ENCODE data around the gene LAX1.
A peak's percentile ranks its signal among the peaks of the same experiment; 100 is the strongest.
"Not testable (repeated sequence)": the region's sequence is repeated elsewhere in the genome, so short reads cannot be mapped to it uniquely, and the experiment has no call there.

Gene LAX1

DNA sequence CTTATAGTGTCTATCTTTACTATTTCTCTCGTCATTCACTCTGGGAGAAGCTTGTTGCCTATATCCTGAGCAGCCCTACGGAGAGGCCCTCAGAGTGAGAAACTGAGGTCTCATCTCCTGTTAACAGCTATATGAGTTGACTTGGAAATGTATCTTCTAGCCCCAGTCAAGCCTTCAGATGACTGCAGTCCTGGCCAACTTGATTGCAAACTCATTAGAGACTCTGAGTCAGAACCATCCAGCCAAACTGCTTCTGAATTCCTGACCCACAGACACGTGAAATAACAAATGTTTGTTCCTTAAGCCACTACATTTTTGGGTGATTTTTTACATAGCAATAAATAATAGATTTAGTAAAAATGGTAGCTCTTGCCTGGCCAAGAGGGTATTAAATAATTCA, 26.5 kb downstream of the LAX1 start:
- H3K27me3 ChIP-seq (ENCODE audit: insufficient read depth, low read length, poor library complexity, severe bottlenecking) = no peaks in the 10 kb centered on the region
- H3K9me2 ChIP-seq (replicated peaks; ENCODE audit: low read depth, low read length) = no peaks in the 10 kb centered on the region
- peaks cover 6% of the 10 kb centered on the region for H4K20me1 ChIP-seq (ENCODE audit: insufficient read depth, low read length, poor library complexity, severe bottlenecking)
- H3K4me1 ChIP-seq (ENCODE audit: insufficient read depth, low read length, poor library complexity, severe bottlenecking) = peaks cover 7% of the 10 kb centered on the region
- H3K4me3 ChIP-seq (ENCODE audit: low read length, poor library complexity, severe bottlenecking) = no peak overlapping the region
- no peak overlapping the region for H3K4me2 ChIP-seq (ENCODE audit: low read depth, low read length, poor library complexity, severe bottlenecking)
- no peaks in the 10 kb centered on the region for H3K9me3 ChIP-seq (ENCODE audit: insufficient read depth, low read depth, low read length)
- H3K9ac ChIP-seq (ENCODE audit: low read depth, low read length, poor library complexity, severe bottlenecking) = no peak overlapping the region
- no peak overlapping the region for H2AFZ ChIP-seq (ENCODE audit: low read length)
- TF ChIP-seq, protein P1, sequence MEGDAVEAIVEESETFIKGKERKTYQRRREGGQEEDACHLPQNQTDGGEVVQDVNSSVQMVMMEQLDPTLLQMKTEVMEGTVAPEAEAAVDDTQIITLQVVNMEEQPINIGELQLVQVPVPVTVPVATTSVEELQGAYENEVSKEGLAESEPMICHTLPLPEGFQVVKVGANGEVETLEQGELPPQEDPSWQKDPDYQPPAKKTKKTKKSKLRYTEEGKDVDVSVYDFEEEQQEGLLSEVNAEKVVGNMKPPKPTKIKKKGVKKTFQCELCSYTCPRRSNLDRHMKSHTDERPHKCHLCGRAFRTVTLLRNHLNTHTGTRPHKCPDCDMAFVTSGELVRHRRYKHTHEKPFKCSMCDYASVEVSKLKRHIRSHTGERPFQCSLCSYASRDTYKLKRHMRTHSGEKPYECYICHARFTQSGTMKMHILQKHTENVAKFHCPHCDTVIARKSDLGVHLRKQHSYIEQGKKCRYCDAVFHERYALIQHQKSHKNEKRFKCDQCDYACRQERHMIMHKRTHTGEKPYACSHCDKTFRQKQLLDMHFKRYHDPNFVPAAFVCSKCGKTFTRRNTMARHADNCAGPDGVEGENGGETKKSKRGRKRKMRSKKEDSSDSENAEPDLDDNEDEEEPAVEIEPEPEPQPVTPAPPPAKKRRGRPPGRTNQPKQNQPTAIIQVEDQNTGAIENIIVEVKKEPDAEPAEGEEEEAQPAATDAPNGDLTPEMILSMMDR (conservative IDR thresholded peaks at IDR 0.05; ENCODE audit: low read length) = no peak
- TF ChIP-seq EZH2phosphoT487 (IDR thresholded peaks at IDR 0.05; ENCODE audit: borderline replicate concordance) = no peak
- no peaks in the 10 kb centered on the region for H3F3A ChIP-seq (ENCODE audit: low read depth)
- H3K79me2 ChIP-seq (ENCODE audit: insufficient read depth, low read length) = peaks cover 9% of the 10 kb centered on the region
- H3K36me3 ChIP-seq (ENCODE audit: insufficient read depth, low read length) = no peaks in the 10 kb centered on the region

DNA sequence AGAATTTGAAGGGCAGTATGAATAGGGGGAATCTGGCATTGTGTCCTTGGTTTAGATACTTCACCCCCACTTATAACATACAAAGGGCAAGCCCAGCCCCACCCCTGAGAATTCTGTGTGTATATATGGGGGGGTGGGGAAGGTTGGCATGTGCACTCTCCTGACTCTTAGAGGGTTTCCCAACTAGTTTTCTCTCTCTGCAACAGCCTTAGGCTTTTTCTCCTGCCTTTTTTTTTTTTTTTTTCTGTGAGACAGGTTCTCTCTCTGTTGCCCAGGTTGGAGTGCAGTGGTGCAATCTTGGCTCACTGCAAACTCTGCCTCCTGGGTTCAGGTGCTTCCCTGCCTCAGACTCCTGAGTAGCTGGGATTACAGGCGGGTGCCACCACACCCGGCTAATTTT, 27.5 kb downstream of the LAX1 start:
- Histone ChIP-seq H3K79me2 (ENCODE audit: insufficient read depth, low read length) (peaks cover 19% of the 10 kb centered on the region), H3K4me3 (ENCODE audit: low read length, poor library complexity, severe bottlenecking) (no peak overlapping the region), H3K4me1 (ENCODE audit: insufficient read depth, low read length, poor library complexity, severe bottlenecking) (peaks cover 17% of the 10 kb centered on the region), H3K9me2 (replicated peaks; ENCODE audit: low read depth, low read length) (no peaks in the 10 kb centered on the region), H3K9ac (ENCODE audit: low read depth, low read length, poor library complexity, severe bottlenecking) (no peak overlapping the region), H3K4me2 (ENCODE audit: low read depth, low read length, poor library complexity, severe bottlenecking) (no peak overlapping the region), H3F3A (ENCODE audit: low read depth) (no peaks in the 10 kb centered on the region), H3K27me3 (ENCODE audit: insufficient read depth, low read length, poor library complexity, severe bottlenecking) (no peaks in the 10 kb centered on the region), H4K20me1 (ENCODE audit: insufficient read depth, low read length, poor library complexity, severe bottlenecking) (peaks cover 16% of the 10 kb centered on the region), H3K36me3 (ENCODE audit: insufficient read depth, low read length) (no peaks in the 10 kb centered on the region), H3K9me3 (ENCODE audit: insufficient read depth, low read depth, low read length) (no peaks in the 10 kb centered on the region), H2AFZ (ENCODE audit: low read length) (no peak overlapping the region)
- TF ChIP-seq, protein P1 (conservative IDR thresholded peaks at IDR 0.05; ENCODE audit: low read length) = no peak
- TF ChIP-seq EZH2phosphoT487 (IDR thresholded peaks at IDR 0.05; ENCODE audit: borderline replicate concordance) = no peak

DNA sequence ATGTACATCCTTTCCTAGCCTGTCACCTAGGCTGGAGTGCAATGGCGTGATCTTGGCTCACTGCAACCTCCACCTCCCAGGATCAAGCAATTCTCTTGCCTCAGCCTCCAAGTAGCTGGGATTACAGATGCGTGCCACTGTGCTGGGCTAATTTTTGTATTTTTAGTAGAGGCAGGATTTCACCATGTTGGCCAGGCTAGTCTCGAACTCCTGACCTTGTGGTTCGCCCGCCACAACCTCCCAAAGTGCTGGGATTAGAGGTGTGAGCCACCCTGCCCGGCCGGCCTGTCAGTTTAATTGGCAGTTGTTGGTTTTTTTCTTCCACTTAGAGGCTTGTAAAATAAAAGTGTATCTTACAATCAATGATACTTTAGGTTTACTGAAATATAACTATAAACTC, 28.6 kb downstream of the LAX1 start:
- H3K4me2 ChIP-seq (ENCODE audit: low read depth, low read length, poor library complexity, severe bottlenecking); H2AFZ ChIP-seq (ENCODE audit: low read length); H3K9me2 ChIP-seq (replicated peaks; ENCODE audit: low read depth, low read length); H3K36me3 ChIP-seq (ENCODE audit: insufficient read depth, low read length); H3K27me3 ChIP-seq (ENCODE audit: insufficient read depth, low read length, poor library complexity, severe bottlenecking); H3K9me3 ChIP-seq (ENCODE audit: insufficient read depth, low read depth, low read length); H3K4me3 ChIP-seq (ENCODE audit: low read length, poor library complexity, severe bottlenecking); H3K9ac ChIP-seq (ENCODE audit: low read depth, low read length, poor library complexity, severe bottlenecking); H3F3A ChIP-seq (ENCODE audit: low read depth): not testable (repeated sequence)
- peaks cover 28% of the 10 kb centered on the region for H3K4me1 ChIP-seq (ENCODE audit: insufficient read depth, low read length, poor library complexity, severe bottlenecking)
- peaks cover 26% of the 10 kb centered on the region for H4K20me1 ChIP-seq (ENCODE audit: insufficient read depth, low read length, poor library complexity, severe bottlenecking)
- peaks cover 30% of the 10 kb centered on the region for H3K79me2 ChIP-seq (ENCODE audit: insufficient read depth, low read length)

DNA sequence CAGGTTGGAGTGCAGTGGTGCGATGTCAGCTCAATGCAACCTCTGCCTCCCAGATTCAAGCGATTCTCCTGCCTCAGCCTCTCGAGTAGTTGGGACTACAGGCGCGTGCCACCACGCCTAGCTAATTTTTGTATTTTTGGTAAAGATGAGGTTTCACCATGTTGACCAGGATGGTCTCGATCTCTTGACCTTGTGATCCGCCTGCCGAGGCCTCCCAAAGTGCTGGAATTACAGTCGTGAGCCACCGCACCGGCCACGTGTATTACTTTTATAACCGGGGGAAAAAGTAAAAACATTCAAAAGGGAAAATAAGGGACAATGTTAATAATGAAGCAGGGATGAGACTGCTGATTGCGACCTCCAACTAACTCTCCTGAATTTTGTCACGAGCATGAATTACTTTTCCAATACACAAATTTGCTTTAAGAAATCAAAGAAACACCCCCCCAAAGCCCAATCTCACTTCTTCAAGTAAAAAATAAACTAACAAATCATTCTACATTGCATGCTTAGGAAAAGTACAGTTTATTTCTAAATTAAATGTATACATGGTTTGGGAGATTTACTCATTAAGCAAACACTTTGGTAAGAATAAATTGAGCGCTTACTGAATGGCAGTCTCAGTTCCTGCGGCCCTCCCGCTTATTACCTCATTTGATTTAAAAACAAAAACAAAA, 29.9 kb downstream of the LAX1 start:
- Histone ChIP-seq H3K4me3 (ENCODE audit: low read length, poor library complexity, severe bottlenecking) (peak overlapping the region; percentile 92), H3K9ac (ENCODE audit: low read depth, low read length, poor library complexity, severe bottlenecking) (peak overlapping the region; percentile 82), H2AFZ (ENCODE audit: low read length) (peak overlapping the region; percentile 99), H3K36me3 (ENCODE audit: insufficient read depth, low read length) (no peaks in the 10 kb centered on the region), H3K79me2 (ENCODE audit: insufficient read depth, low read length) (peaks cover 43% of the 10 kb centered on the region), H3K27me3 (ENCODE audit: insufficient read depth, low read length, poor library complexity, severe bottlenecking) (no peaks in the 10 kb centered on the region), H3F3A (ENCODE audit: low read depth) (no peaks in the 10 kb centered on the region), H3K4me1 (ENCODE audit: insufficient read depth, low read length, poor library complexity, severe bottlenecking) (peaks cover 41% of the 10 kb centered on the region), H3K4me2 (ENCODE audit: low read depth, low read length, poor library complexity, severe bottlenecking) (peak overlapping the region; percentile 86), H3K9me3 (ENCODE audit: insufficient read depth, low read depth, low read length) (no peaks in the 10 kb centered on the region), H4K20me1 (ENCODE audit: insufficient read depth, low read length, poor library complexity, severe bottlenecking) (peaks cover 40% of the 10 kb centered on the region), H3K9me2 (replicated peaks; ENCODE audit: low read depth, low read length) (no peaks in the 10 kb centered on the region)
- TF ChIP-seq EZH2phosphoT487 (IDR thresholded peaks at IDR 0.05; ENCODE audit: borderline replicate concordance) = no peak
- TF ChIP-seq, protein P1 (conservative IDR thresholded peaks at IDR 0.05; ENCODE audit: low read length) = no peak
